ENCODE results near the gene SEMA4B. TPM values are rescaled to one million over a fixed set of nuclear protein-coding genes. Genes with fewer than 3 reads are reported as not detected.
"Not testable (repeated sequence)": the region's sequence is repeated elsewhere in the genome, so short reads cannot be mapped to it uniquely, and the experiment has no call there.

The SEMA4B gene
- total RNA-seq, 1 experiment from 2014 or later = 13.2 TPM

GRCh38 chr15:90259524-90259923 lies 58.4 kb downstream of the SEMA4B start:
- TF ChIP-seq CTCF (conservative IDR thresholded peaks at IDR 0.05; ENCODE audit: low read depth, low read length) = no peak
- TF ChIP-seq EZH2 (IDR thresholded peaks at IDR 0.05; ENCODE audit: borderline replicate concordance, low read depth, low read length, poor library complexity, severe bottlenecking) = no peak
- BruUV-seq (replicated peaks) = no TSS peak
- Histone ChIP-seq H3K27ac (ENCODE audit: low read depth, low read length, poor library complexity, severe bottlenecking) (no peak overlapping the region), H3K36me3 (ENCODE audit: insufficient read depth, low read length, poor library complexity, severe bottlenecking) (no peaks in the 10 kb centered on the region), H3K4me1 (ENCODE audit: insufficient read depth, low read length, poor library complexity, severe bottlenecking) (no peaks in the 10 kb centered on the region), H3K27me3 (replicated peaks; ENCODE audit: insufficient read depth, low read depth, low read length, poor library complexity) (no peaks in the 10 kb centered on the region), H3K9me3 (ENCODE audit: low read depth, low read length, poor library complexity, severe bottlenecking) (no peaks in the 10 kb centered on the region), H3K4me3 (ENCODE audit: low read depth, low read length, poor library complexity, severe bottlenecking) (no peak overlapping the region)
- DNase-seq (ENCODE audit: low spot score) = no peak
- ChIA-PET CTCF (no interaction called here), POLR2A (ENCODE audit: low non-redundant PET) (no interaction called here)
- intact Hi-C loops (cut with micrococcal nuclease; ENCODE audit: unreplicated experiment) = no loop called here

- H3K9me3 ChIP-seq (ENCODE audit: low read depth, low read length, poor library complexity, severe bottlenecking); H3K27ac ChIP-seq (ENCODE audit: low read depth, low read length, poor library complexity, severe bottlenecking); POLR2A ChIA-PET (ENCODE audit: low non-redundant PET); BruUV-seq (replicated peaks); H3K27me3 ChIP-seq (replicated peaks; ENCODE audit: insufficient read depth, low read depth, low read length, poor library complexity); DNase-seq (ENCODE audit: low spot score); intact Hi-C loops (cut with micrococcal nuclease; ENCODE audit: unreplicated experiment); H3K36me3 ChIP-seq (ENCODE audit: insufficient read depth, low read length, poor library complexity, severe bottlenecking); H3K4me3 ChIP-seq (ENCODE audit: low read depth, low read length, poor library complexity, severe bottlenecking); CTCF ChIA-PET; H3K4me1 ChIP-seq (ENCODE audit: insufficient read depth, low read length, poor library complexity, severe bottlenecking): not testable (repeated sequence)
These were observed 59.6 kb downstream of the SEMA4B start for GRCh38 chr15:90260731-90261130.

- Histone ChIP-seq H3K9me3 (ENCODE audit: low read depth, low read length, poor library complexity, severe bottlenecking) (no peaks in the 10 kb centered on the region), H3K4me3 (ENCODE audit: low read depth, low read length, poor library complexity, severe bottlenecking) (no peak overlapping the region), H3K27me3 (replicated peaks; ENCODE audit: insufficient read depth, low read depth, low read length, poor library complexity) (no peaks in the 10 kb centered on the region), H3K27ac (ENCODE audit: low read depth, low read length, poor library complexity, severe bottlenecking) (no peak overlapping the region), H3K36me3 (ENCODE audit: insufficient read depth, low read length, poor library complexity, severe bottlenecking) (no peaks in the 10 kb centered on the region), H3K4me1 (ENCODE audit: insufficient read depth, low read length, poor library complexity, severe bottlenecking) (peaks cover 4% of the 10 kb centered on the region)
- DNase-seq (ENCODE audit: low spot score) = no peak
- CTCF ChIA-PET = no interaction called here
- TF ChIP-seq EZH2 (IDR thresholded peaks at IDR 0.05; ENCODE audit: borderline replicate concordance, low read depth, low read length, poor library complexity, severe bottlenecking) (no peak), CTCF (conservative IDR thresholded peaks at IDR 0.05; ENCODE audit: low read depth, low read length) (no peak)
- no TSS peak for BruUV-seq (replicated peaks)
- POLR2A ChIA-PET (ENCODE audit: low non-redundant PET) = interaction anchor here (0.6 kb wide), 1 partner anchor 20 kb away, joined by 6 read pairs; no protein-coding TSS in a partner anchor
- intact Hi-C loops (cut with micrococcal nuclease; ENCODE audit: unreplicated experiment) = no loop called here
These were observed 60.7 kb downstream of the SEMA4B start for GRCh38 chr15:90261811-90262210.

- intact Hi-C loops (cut with micrococcal nuclease; ENCODE audit: unreplicated experiment) = no loop called here
- H3K36me3 ChIP-seq (ENCODE audit: insufficient read depth, low read length, poor library complexity, severe bottlenecking) = peaks cover 4% of the 10 kb centered on the region
- no peak overlapping the region for H3K4me3 ChIP-seq (ENCODE audit: low read depth, low read length, poor library complexity, severe bottlenecking)
- H3K27ac ChIP-seq (ENCODE audit: low read depth, low read length, poor library complexity, severe bottlenecking) = no peak overlapping the region
- no peak for TF ChIP-seq CTCF (conservative IDR thresholded peaks at IDR 0.05; ENCODE audit: low read depth, low read length)
- TF ChIP-seq EZH2 (IDR thresholded peaks at IDR 0.05; ENCODE audit: borderline replicate concordance, low read depth, low read length, poor library complexity, severe bottlenecking) = no peak
- CTCF ChIA-PET = no interaction called here
- no peak for DNase-seq (ENCODE audit: low spot score)
- POLR2A ChIA-PET (ENCODE audit: low non-redundant PET) = no interaction called here
- no TSS peak for BruUV-seq (replicated peaks)
- H3K4me1 ChIP-seq (ENCODE audit: insufficient read depth, low read length, poor library complexity, severe bottlenecking) = peaks cover 10% of the 10 kb centered on the region
- H3K27me3 ChIP-seq (replicated peaks; ENCODE audit: insufficient read depth, low read depth, low read length, poor library complexity) = no peaks in the 10 kb centered on the region
- no peaks in the 10 kb centered on the region for H3K9me3 ChIP-seq (ENCODE audit: low read depth, low read length, poor library complexity, severe bottlenecking)
These were observed 61.3 kb downstream of the SEMA4B start for GRCh38 chr15:90262426-90262825.

All from A673 (cell line).